LoVo (cell line): Measurements from ENCODE around the gene ADO.
A peak's percentile ranks its signal among the peaks of the same experiment; 100 is the strongest.

Experiments
- DNase-seq: peaks from one replicate; pipeline ENCODE4 v3.0.0-alpha.2; 2016; ENCODE audit warnings: low spot score

ADO gene

GRCh38 chr10:62817766-62818425 lies 13.4 kb downstream of the ADO start:
- peak; percentile 62 for DNase-seq

- DNase-seq, result no peak
Observed at GRCh38 chr10:62818426-62819011, 14.0 kb downstream of the ADO start.

GRCh38 chr10:62819141-62819920 lies 14.8 kb downstream of the ADO start:
- no peak for DNase-seq

- no peak for DNase-seq
Observed at GRCh38 chr10:62820586-62820985, 16.1 kb downstream of the ADO start.

- DNase-seq, result no peak
Observed at GRCh38 chr10:62826273-62826672, 21.8 kb downstream of the ADO start.

GRCh38 chr10:62829622-62830021 lies 25.1 kb downstream of the ADO start:
- no peak for DNase-seq

- DNase-seq, result no peak
Observed at GRCh38 chr10:62830679-62831078, 26.2 kb downstream of the ADO start.

- DNase-seq, result no peak
Observed at GRCh38 chr10:62831346-62831745, 26.8 kb downstream of the ADO start.

- no peak for DNase-seq
Observed at GRCh38 chr10:62839590-62839989, 35.1 kb downstream of the ADO start.

- DNase-seq, result no peak
Observed at GRCh38 chr10:62842983-62843382, 38.5 kb downstream of the ADO start.

- no peak for DNase-seq
Observed at GRCh38 chr10:62843600-62843999, 39.1 kb downstream of the ADO start.

- DNase-seq, result no peak
Observed at GRCh38 chr10:62844280-62845011, 39.9 kb downstream of the ADO start.

GRCh38 chr10:62847433-62847832 lies 42.9 kb downstream of the ADO start:
- no peak for DNase-seq

GRCh38 chr10:62850646-62851045 lies 46.1 kb downstream of the ADO start:
- no peak for DNase-seq

- no peak for DNase-seq
Observed at GRCh38 chr10:62851442-62851841, 46.9 kb downstream of the ADO start.

GRCh38 chr10:62852961-62853702 lies 48.6 kb downstream of the ADO start:
- no peak for DNase-seq

- no peak for DNase-seq
Observed at GRCh38 chr10:62853710-62854109, 49.2 kb downstream of the ADO start.

GRCh38 chr10:62856021-62856420 lies 51.5 kb downstream of the ADO start:
- no peak for DNase-seq
